Spleen (tissue), 11 donors: Measurements from ENCODE around the gene SLC35E4. TPM values are rescaled to one million over a fixed set of nuclear protein-coding genes. Genes with fewer than 3 reads are reported as not detected.

Experiments used
- DNase-seq: peaks from one replicate; pipeline ENCODE4 v3.0.0-alpha.2; 2020
- H3K27ac ChIP-seq, 8 donors: fragments of 200-600 bp; sonication (generic) in 7 of 8; 1 replicate in 4 of 8; 2 replicates in 4 of 8; pipeline versions ENCODE4 v1.5.0 to v1.8.0; 2016 to 2021; ENCODE audit warnings: inconsistent platforms in 4 of 8, mild to moderate bottlenecking in 4 of 8, moderate library complexity in 1 of 8
- H3K27me3 ChIP-seq, 7 donors: fragments of 200-600 bp; sonication (generic) in 6 of 7; replicated peaks in 1 of 7; 1 replicate in 4 of 7; 2 replicates in 3 of 7; pipeline versions ENCODE4 v1.5.0 to v1.8.0; 2016 to 2021; ENCODE audit warnings: inconsistent platforms in 3 of 7, mild to moderate bottlenecking in 1 of 7
- H3K36me3 ChIP-seq, 6 donors: fragments of 200-600 bp; sonication (generic) in 5 of 6; 1 replicate in 4 of 6; 2 replicates in 2 of 6; pipeline versions ENCODE4 v1.5.0 to v1.8.0; 2016 to 2021; ENCODE audit warnings: inconsistent platforms in 2 of 6
- H3K4me1 ChIP-seq, 6 donors: fragments of 200-600 bp; sonication (generic) in 5 of 6; 1 replicate in 3 of 6; 2 replicates in 3 of 6; pipeline versions ENCODE4 v1.5.0 to v1.8.0; 2016 to 2021; ENCODE audit warnings: inconsistent platforms in 3 of 6
- H3K4me3 ChIP-seq, 8 donors: fragments of 200-600 bp; sonication (generic) in 7 of 8; 1 replicate in 4 of 8; 2 replicates in 4 of 8; pipeline versions ENCODE4 v1.5.0 to v1.8.0; 2016 to 2021; ENCODE audit warnings: inconsistent platforms in 4 of 8, mild to moderate bottlenecking in 4 of 8, moderate library complexity in 2 of 8
- H3K9me3 ChIP-seq, 8 donors: fragments of 200-600 bp; sonication (generic) in 7 of 8; 1 replicate in 4 of 8; 2 replicates in 4 of 8; pipeline versions ENCODE4 v1.5.0 to v1.8.0; 2016 to 2021; ENCODE audit warnings: inconsistent platforms in 4 of 8
- POLR2A ChIP-seq, 3 donors: fragments of 450-650 bp; IDR thresholded peaks; one replicate each; pipeline ENCODE4 v1.5.1; 2017; ENCODE audit warnings: antibody characterized with exemption in 3 of 3, mild to moderate bottlenecking in 1 of 3
- POLR2AphosphoS5 ChIP-seq, 3 donors: sonication (generic); formaldehyde crosslinking; IDR thresholded peaks; one replicate each; pipeline ENCODE4 v1.5.1; 2017; ENCODE audit warnings: antibody characterized with exemption in 3 of 3
- WGBS, 5 donors: extraction: QIAGEN DNeasy Blood & Tissue Kit in 3 of 5; methylation state at CpG; one replicate each; pipeline versions ENCODE4 v1.1.5 to v1.1.7; 2013 to 2018; 5-methylcytosine and 5-hydroxymethylcytosine counted together
- intact Hi-C: fragments of 100-400 bp; cut with DNase I; formaldehyde crosslinking; loops from one replicate; pipeline ENCODE4 v1.15.0; 2023; ENCODE audit warnings: low total_unique reads
- polyA plus RNA-seq, 3 donors: library from polyadenylated mRNA; stranded (reverse); fragments of 200-250 nt; gene quantifications; one replicate each; pipeline ENCODE4 v1.2.1, GENCODE V29; 2013
- total RNA-seq, 7 donors: library from RNA; depleted of rRNA in 3 of 7; stranded (reverse); fragments of >200 nt in 3 of 7; fragmentation: NEBNext Ultra II Directional in 4 of 7; extraction: Animal tissue kit (Norgen Biotek cat#: 25700) in 4 of 7; gene quantifications; one replicate each; pipeline versions ENCODE4 v1.1.0 to v1.2.1, GENCODE V29; 2016 to 2021
- TF ChIP-seq, protein P1 (sequence below), 11 experiments: fragments of 200-600 bp in 7 of 11; fragments of 450-650 bp in 4 of 11; sonication (generic) in 4 of 11; IDR thresholded peaks in 8 of 11; conservative IDR thresholded peaks in 3 of 11; 1 replicate in 7 of 11; 2 replicates in 4 of 11; pipeline versions ENCODE4 v1.4.0 to v1.8.0; 2016 to 2021; ENCODE audit warnings: antibody characterized with exemption in 11 of 11, inconsistent platforms in 4 of 11, mild to moderate bottlenecking in 1 of 11
- donor health status: healthy with polysubstance abuse.
- donor health status: DM: no; HTN: no; CAD: no; lungs with moderate emphysema.
- donor health status: DM: no; HTN: no; CAD: no.
- donor health status: Bipolar disorder and iron deficiency.
- donor health status: healthy.
- donor health status: DM: no; HTN: no; CAD: no.
- donor health status: DM: yes; HTN: yes; CAD: no.

SLC35E4 gene
- total and polyA plus RNA-seq, 10 donors, result 0.37 to 6.7 (median 2.8) TPM

GRCh38 chr22:30605449-30606110, 30.0 kb upstream of the SLC35E4 start:
- Histone ChIP-seq H3K4me1 (peaks cover 25 to 57% (median 53%) of the 10 kb centered on the region in 6 donors), H3K36me3 (peaks cover 0 to 9% (median 0%) of the 10 kb centered on the region in 6 donors), H3K27ac (peak overlapping the region in 7 of 8 donors; percentile 11 to 88 (median 85)), H3K27me3 (no peaks in the 10 kb centered on the region), H3K4me3 (peak overlapping the region in 5 of 8 donors; percentile 53 to 82 (median 55)), H3K9me3 (no peaks in the 10 kb centered on the region)
- WGBS, 5 donors, result 23 to 29% (median 26%) methylated on average over 9 of the region's 9 CpGs
- intact Hi-C loops, result no loop called here
- TF ChIP-seq, protein P1, sequence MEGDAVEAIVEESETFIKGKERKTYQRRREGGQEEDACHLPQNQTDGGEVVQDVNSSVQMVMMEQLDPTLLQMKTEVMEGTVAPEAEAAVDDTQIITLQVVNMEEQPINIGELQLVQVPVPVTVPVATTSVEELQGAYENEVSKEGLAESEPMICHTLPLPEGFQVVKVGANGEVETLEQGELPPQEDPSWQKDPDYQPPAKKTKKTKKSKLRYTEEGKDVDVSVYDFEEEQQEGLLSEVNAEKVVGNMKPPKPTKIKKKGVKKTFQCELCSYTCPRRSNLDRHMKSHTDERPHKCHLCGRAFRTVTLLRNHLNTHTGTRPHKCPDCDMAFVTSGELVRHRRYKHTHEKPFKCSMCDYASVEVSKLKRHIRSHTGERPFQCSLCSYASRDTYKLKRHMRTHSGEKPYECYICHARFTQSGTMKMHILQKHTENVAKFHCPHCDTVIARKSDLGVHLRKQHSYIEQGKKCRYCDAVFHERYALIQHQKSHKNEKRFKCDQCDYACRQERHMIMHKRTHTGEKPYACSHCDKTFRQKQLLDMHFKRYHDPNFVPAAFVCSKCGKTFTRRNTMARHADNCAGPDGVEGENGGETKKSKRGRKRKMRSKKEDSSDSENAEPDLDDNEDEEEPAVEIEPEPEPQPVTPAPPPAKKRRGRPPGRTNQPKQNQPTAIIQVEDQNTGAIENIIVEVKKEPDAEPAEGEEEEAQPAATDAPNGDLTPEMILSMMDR (IDR thresholded peaks at IDR 0.05 in 8 of 11, conservative IDR thresholded peaks at IDR 0.05 in 3 of 11), result peak; percentile 32 to 78 (median 68)
- no peak for TF ChIP-seq POLR2A (IDR thresholded peaks at IDR 0.05)
- no peak for DNase-seq

DNA sequence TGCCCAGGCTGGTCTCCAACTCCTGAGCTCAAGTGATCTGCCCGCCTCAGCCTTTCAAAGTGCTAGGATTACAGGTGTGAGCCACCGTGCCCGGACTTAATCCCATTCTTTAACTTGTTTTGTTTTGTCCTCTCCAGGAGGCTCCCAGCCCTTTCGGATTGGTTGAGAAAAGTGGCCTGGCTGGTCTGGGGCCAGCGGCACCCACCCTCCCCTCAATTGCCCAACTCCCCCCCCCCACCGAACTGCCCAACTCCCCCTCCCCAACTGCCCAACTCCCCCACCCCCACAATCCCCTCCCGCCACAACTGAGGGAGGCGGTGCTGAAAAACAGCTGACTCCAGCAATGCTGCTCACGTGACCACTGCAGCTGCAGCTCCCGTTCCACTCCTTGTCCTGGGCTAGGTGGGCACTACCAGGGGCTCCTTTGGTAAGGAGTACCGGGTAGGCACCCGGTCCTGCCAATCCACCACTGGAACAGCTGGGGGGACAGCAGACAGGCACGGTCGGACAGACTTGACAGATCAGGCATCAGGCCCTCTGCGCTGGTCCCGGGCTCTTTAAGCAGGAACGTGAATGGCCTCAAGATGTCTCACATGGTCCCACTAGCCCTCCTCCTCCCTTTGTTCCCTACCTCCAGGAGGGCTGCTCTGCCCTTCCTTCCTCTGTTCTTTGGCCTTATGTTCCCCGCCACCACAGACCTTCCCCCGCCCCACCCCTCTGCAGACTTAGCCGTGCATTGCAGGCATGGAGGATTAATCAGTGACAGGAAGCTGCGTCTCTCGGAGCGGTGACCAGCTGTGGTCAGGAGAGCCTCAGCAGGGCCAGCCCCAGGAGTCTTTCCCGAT, 28.9 kb upstream of the SLC35E4 start, which contains the start of gene TCN2:
TCN2 (plus strand) TSS at position 720 of the 845 bp plus-strand sequence. CDS start 158 bp downstream, outside the sequence.
- WGBS, 5 donors, result 1 to 3% (median 2%) methylated on average over 19 to 24 of the region's 24 CpGs
- Histone ChIP-seq H3K4me3 (peak within 1 kb of the TSS; percentile 44 to 82 (median 54)), H3K27ac (peak within 1 kb of the TSS; percentile 58 to 88 (median 84)), H3K27me3 (no peaks in the 10 kb centered on the region), H3K9me3 (no peaks in the 10 kb centered on the region), H3K4me1 (peaks cover 25 to 63% (median 54%) of the 10 kb centered on the region in 6 donors), H3K36me3 (peaks cover 0 to 20% (median 0%) of the 10 kb centered on the region in 6 donors)
- intact Hi-C loops, result no loop called here
- peak; percentile 88 for DNase-seq
- TF ChIP-seq POLR2A (IDR thresholded peaks at IDR 0.05) (no peak), POLR2AphosphoS5 (IDR thresholded peaks at IDR 0.05) (peak in 2 of 3 donors; percentile 56 to 84)
- TF ChIP-seq, protein P1 (IDR thresholded peaks at IDR 0.05 in 8 of 11, conservative IDR thresholded peaks at IDR 0.05 in 3 of 11), result peak in 1 of 11 experiments; percentile 22

- no peaks in the 10 kb centered on the region for H3K27me3 ChIP-seq
- peak overlapping the region; percentile 36 to 88 (median 84) for H3K27ac ChIP-seq
- peaks cover 0 to 27% (median under 1%) of the 10 kb centered on the region in 6 donors for H3K36me3 ChIP-seq
- peak overlapping the region; percentile 44 to 82 (median 54) for H3K4me3 ChIP-seq
- peaks cover 25 to 63% (median 54%) of the 10 kb centered on the region in 6 donors for H3K4me1 ChIP-seq
- intact Hi-C loops, result no loop called here
- WGBS, 5 donors, result 70 to 78% (median 76%) methylated on average over 7 of the region's 7 CpGs
- no peak for DNase-seq
- H3K9me3 ChIP-seq, result no peaks in the 10 kb centered on the region
- no peak for TF ChIP-seq POLR2A (IDR thresholded peaks at IDR 0.05)
- TF ChIP-seq POLR2AphosphoS5 (IDR thresholded peaks at IDR 0.05), result no peak
- TF ChIP-seq, protein P1 (IDR thresholded peaks at IDR 0.05 in 8 of 11, conservative IDR thresholded peaks at IDR 0.05 in 3 of 11), result peak in 1 of 11 experiments; percentile 10
These were observed 28.2 kb upstream of the SLC35E4 start for GRCh38 chr22:30607300-30607930.
